Adipose tissue (tissue), 3 donors: Measurements from ENCODE around the gene SYT8. TPM values are rescaled to one million over a fixed set of nuclear protein-coding genes. Genes with fewer than 3 reads are reported as not detected.
A peak's percentile ranks its signal among the peaks of the same experiment; 100 is the strongest.

Source experiments
- H3K27ac ChIP-seq: one replicate; pipeline ENCODE4 v1.5.1; 2013; ENCODE audit warnings: low read depth, low read length
- WGBS, 3 donors: extraction: QIAGEN DNeasy Blood & Tissue Kit; methylation state at CpG; one replicate each; pipeline ENCODE4 v1.1.7; 2013; 5-methylcytosine and 5-hydroxymethylcytosine counted together
- polyA plus RNA-seq, 3 donors: library from polyadenylated mRNA; stranded (reverse); fragments of 200-250 nt; gene quantifications; one replicate each; pipeline ENCODE4 v1.2.3, GENCODE V29; 2013
- donor health status: healthy with polysubstance abuse.
- donor health status: Bipolar disorder and iron deficiency.
- donor health status: healthy.

SYT8 gene
- polyA plus RNA-seq, 3 donors: 0.31 to 7.6 TPM; not detected in 1

DNA sequence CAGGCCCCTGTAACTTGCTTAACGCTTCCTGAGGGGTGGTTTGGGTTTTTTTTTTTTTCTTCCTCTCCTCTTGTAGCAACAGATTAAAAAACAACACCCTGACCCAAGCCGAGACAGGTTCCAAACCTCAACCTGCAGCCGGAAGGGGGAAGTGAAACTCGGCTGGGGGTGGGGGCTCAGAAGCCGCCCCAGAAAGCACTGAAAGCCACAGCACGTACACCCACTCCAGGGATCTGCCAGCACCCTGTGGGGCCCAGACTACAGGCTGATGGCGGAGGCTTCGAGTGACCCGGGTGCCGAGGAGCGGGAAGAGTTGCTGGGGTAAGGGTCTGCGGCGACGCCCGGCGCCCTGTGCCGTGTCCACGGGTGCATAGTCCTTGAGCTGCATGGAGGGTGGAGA, 18.1 kb downstream of the SYT8 start, which contains the start of gene LSP1:
Gene LSP1 (plus strand): TSS at position 208 of the 400 bp plus-strand sequence. CDS start 61 bp downstream, at position 269.
- WGBS, 3 donors: 46 to 84% (median 63%) methylated on average over 18 of the region's 18 CpGs
- peak within 1 kb of the TSS; percentile 49 for H3K27ac ChIP-seq

DNA sequence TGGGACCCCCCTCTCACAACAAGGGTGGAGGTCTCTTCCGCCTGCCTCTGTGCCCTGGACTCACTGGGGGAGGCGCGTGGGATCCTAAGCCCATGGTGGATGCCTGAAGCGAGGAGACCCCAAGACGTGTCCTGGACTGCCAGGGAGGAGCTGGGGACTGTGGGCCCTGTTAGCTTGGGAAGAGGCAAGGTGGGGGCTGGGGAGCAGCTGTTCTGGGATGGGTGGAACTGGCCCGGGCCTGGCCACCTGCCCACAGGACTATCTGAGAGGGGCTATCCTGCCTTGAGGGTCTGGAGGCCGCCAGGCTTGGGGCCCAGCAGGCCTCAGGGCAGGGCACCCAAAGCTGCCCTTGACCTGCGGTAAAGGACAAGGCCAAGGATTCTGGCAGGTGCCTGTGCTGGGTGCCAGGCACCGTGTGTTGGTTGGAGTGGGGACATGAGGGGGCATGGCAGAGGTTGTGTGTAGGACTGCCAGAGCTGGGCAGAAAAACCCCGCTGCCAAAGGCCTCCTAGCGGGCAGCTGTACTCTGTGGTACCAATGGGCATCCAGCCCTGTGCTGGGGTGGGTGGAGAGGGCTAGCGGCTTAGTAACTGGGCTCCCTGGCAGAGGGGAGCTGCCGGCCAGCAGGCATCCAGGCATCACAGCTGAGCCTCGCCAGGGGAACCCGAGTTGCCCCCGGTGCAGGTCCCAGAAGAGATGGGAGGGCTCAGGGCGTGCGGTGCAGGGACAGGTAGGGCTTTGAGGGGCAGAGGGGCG, 18.8 kb downstream of the SYT8 start:
- no peak overlapping the region for H3K27ac ChIP-seq
- WGBS, 3 donors: 77 to 83% (median 81%) methylated on average over 19 of the region's 19 CpGs

DNA sequence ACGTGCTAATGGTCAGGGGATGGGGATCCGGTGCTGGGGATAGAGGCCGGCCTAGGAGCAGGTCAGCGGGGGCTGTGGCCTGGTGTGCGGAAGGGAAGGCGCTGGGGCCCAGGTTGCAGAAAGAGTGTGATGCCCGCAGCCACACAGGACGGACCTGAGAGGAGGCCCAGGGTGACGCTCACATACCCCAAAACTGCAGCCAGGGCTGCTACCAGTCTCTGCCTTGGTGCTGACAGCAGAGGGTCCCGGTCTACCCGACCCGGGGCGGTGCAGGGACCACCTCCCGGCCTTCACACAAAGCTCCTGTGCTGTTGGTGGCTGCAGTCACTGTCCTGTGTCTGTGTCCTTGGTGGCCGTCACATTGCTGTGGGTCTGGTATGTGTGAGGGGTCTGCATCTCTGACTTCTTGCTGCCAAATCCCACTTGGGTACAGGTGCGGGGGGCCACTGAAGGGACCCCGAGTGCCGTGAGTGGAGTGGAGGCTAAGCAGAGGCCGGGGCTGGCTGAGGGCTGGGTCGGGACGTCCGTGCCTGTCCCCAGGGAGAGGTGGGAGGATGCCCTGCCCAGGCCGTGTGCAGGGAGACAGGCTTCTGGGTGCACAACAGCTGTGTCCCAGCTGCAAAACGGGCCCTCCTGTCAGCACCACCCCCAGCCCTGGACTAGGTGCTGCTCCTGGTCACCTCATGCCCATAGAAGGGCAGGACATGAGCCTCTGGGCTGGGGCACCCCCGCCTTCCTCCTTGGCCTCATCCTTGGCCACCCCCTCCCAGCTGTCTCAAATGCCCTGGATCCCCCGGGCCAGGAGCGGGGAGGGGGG, 19.6 kb downstream of the SYT8 start:
- 75 to 86% (median 79%) methylated on average over 27 of the region's 27 CpGs for WGBS, 3 donors

DNA sequence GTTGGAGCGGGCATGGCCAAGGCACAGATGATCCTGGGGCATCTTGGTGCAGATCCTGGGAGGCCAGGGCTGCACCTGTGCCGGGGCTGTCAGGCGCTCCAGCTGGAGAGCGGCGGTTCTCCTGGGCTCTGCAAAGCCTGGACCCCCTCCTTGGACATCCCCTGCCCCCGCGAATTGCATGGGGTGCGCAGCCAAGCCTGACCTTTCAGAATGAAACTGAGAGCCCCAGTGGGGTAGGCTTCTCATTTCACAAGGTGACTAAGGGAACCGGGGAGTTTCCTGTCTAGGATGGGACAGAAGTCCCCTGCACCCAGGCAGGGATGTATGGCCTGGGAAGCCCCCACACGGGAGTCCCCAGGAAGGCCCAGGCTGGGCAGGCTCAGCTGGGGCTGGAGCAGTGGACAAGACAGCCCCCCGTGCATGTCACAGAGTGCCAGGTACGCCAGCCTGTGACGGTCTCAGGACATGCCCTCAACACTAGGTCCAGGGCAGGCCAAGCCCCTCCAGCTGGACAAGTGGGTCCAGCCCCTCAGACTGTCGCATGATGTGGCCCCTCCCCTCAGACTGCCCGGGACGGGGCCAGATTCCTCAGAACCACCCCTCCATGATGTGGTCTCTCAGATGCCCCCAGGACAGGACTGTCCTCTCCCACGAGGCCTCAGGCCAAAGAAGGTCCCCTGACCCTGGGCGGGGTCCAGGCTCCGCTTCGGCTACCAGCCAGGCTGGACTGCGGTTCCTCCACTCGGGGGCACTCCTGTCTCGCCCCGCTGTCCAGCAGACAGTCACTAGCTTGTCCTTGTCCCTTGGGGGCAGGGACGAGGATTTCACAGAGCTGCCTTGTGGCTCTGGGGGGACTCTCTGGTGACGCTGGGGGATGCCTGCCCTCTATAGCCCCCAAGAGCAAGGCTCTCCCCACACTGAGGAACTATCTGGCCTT, 20.4 kb downstream of the SYT8 start:
- H3K27ac ChIP-seq: no peak overlapping the region
- WGBS, 3 donors: 71 to 84% (median 74%) methylated on average over 25 to 26 of the region's 26 CpGs

More for the DNA sequence above, 19.6 kb downstream of the SYT8 start:
- H3K27ac ChIP-seq: no peak overlapping the region

DNA sequence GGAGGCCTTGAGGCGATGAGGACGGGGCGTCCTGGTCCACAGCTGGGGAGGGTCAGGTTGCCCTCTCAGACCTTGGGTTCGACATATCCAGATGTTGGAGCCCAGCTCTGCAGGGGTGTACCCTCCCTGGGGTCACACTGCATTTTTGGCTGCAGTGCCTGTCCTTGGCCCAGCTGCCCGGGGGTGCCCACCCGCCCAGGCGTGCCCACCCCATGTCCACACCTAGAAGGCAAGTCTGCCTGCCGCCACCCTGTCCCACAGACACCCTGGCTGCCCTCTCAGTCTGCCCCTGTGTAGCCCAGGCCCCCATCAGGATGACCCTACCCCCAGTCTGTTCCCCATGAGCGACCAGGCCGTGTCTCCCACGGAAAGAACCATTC, 21.1 kb downstream of the SYT8 start:
- 92 to 95% (median 94%) methylated on average over 8 to 11 of the region's 11 CpGs for WGBS, 3 donors
- no peak overlapping the region for H3K27ac ChIP-seq

DNA sequence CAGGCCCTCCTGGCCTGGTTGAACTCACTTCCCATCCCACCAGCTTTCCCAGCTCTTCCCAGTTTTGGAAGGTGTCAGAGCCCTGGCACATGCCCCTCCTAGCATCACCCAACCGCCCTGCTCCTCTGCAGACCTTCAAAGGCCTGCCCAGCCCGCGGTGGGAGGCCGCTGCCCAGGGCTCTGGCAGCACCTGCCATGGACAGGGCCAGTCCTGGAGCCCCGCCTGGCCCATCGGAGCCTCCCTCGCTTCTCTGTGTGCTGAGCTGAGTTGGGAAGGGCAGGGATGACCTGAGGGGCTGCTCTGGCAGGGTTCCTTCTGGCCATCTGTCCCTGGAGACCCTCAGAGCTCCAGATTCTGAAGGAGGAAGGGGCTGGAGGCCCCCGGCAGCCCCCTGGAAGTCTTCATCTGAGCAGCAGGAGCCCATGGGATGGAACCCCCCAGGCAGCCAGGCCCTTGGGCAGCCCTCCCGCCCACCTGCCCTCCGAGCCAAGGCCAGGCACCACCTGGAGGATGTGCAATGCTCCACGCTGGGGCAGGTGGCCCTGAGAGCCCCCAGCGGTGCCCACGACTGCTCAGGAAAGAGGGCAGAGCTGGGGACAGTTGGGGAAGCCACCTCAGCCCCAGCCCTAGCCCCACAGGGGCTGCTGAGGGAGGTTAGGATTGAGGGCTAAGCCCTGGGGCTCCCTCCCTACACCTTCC, 21.7 kb downstream of the SYT8 start:
- 89 to 95% (median 91%) methylated on average over 13 of the region's 13 CpGs for WGBS, 3 donors
- H3K27ac ChIP-seq: no peak overlapping the region

DNA sequence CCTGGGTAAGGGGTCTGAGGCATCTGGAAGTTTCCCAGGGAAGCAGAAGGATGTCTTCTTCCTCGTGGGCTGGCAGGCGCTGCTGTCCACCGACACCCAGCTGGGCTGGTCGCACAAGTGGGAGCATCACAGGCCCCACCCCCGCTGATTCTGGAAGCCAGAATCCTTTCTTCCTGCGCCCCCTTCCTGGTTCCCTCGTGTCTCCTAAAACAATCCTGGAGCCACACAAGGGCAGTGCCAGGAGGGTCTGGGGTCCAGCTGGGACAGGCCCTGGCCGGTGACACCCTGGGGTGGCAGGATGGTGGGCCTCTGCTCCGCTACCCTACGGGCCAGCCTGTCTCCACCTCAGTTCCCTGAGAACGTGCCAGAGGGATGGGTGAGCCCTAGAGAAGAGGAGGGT, 22.3 kb downstream of the SYT8 start:
- 75 to 91% (median 77%) methylated on average over 11 of the region's 11 CpGs for WGBS, 3 donors

DNA sequence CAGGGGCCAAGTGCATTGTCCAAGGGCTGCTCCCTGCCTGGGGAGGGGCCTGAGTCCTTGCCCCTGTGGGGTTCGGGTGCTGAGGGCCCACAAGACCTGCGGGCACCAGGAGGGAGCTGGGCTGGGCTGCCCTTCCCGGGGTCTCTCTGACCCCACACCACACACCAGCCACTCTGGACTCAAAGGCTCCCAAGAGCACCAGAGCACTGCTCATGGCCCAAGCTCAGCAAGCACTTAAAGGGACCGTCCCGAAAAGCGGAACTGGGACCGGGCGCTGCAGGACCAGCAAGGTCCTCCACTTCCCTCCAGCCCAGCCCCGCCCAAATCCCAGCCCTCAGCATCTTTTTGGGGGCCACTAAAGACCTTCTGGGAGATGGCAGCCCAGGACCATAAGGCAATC, 23.4 kb downstream of the SYT8 start:
- 79 to 94% (median 82%) methylated on average over 9 of the region's 9 CpGs for WGBS, 3 donors
- H3K27ac ChIP-seq: no peak overlapping the region

More for the DNA sequence above, 22.3 kb downstream of the SYT8 start:
- no peak overlapping the region for H3K27ac ChIP-seq

DNA sequence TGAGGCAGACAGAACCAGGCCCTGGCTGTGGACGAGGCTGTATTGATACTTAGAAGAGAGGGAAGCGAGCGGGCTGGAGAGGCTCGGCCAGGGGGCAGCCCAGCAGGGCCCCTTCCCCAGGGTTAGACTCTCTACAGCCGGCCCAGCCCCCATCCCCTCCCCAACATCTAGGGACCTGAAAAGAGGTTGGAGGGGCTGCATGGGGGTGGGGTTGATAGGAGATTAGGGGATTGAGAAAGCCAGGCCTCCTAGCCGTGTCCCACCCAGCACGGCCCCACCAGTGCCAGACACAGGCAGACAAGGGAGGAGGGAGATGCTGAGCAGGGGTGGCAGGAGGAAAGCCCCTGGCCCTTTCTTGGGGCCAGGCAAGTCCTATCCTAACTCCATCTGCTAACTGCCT, 23.8 kb downstream of the SYT8 start:
- WGBS, 3 donors: 79 to 92% (median 92%) methylated on average over 7 of the region's 7 CpGs
- H3K27ac ChIP-seq: no peak overlapping the region

DNA sequence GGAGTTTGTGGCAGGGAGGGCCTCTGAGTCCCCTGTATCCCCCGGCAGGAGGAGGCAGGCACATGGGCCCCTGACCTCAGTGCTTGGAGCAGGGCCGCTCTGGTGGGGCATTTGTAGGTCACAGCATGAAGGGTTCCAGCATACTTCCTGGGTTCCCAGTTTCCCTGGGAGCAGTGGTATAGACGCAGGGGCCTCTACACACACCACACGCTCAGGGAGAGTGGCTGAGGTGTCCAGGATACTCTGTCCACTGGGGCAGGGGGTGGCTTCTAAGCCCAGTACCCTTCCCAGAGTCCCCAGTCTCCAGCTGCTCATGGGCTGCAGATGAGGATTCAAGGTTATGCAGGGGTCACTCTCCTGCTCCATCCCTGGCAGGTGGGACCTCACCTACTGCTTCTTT, 24.2 kb downstream of the SYT8 start:
- no peak overlapping the region for H3K27ac ChIP-seq
- WGBS, 3 donors: 83 to 92% (median 91%) methylated on average over 4 of the region's 4 CpGs

DNA sequence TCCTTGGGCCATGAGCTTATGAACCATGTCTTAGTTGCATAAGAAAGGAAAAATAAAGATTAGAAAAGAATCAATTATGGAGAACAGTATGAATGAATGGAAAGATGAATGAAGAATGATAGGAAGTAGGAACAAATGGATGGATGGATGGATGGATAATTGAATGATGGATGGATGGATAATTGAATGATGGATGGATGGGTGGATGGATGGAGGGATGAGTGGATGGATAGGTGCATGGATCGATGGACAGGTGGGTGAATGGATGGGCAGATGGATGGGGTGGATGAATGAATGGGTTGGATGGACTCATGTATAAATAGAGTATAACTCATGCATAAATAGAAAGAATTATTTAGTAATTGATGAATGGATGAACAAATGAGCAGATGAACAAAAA, 25.3 kb downstream of the SYT8 start:
- no peak overlapping the region for H3K27ac ChIP-seq
- 93 to 96% (median 94%) methylated on average over 1 of the region's 1 CpG for WGBS, 3 donors

DNA sequence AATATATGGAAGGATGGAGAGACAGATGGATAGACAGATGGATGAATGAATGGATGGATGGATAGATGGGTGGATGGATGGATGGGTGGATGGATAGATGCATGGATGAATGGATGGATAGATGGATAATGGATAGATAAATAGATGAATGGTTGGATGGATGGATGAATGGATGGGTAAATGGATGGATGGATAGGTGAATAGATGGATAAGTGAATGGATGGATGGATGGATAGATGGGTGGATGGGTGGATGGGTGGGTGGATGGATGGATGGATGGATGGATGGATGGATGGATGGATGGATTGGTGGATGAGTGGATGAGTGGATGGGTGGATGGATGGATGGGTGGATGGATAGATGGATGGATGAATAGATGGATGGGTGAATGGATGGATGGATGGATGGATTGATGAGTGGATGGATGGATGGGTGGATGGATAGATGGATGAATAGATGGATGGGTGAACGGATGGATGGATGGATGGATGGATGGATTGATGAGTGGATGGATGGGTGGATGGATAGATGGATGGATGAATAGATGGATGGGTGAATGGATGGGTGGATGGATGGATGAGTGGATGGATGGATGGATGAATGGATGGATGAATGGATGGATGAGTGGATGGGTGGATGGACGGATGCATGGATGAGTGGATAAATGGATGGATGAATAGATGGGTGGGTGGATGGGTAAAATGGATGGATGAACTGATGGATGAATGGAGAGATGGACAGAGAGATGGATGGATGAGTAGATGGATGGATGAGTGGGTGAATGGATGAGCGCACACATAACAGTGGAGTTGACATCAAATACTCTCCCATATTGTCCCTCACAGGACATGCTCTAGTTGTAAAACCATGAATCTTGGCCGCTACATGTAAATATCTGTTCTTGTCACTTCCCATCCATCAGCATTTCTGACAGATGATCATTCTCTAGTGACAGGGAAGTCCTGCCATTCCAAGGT, 26.9 kb downstream of the SYT8 start:
- H3K27ac ChIP-seq: no peak overlapping the region
- 89 to 97% (median 96%) methylated on average over 4 of the region's 4 CpGs for WGBS, 3 donors

DNA sequence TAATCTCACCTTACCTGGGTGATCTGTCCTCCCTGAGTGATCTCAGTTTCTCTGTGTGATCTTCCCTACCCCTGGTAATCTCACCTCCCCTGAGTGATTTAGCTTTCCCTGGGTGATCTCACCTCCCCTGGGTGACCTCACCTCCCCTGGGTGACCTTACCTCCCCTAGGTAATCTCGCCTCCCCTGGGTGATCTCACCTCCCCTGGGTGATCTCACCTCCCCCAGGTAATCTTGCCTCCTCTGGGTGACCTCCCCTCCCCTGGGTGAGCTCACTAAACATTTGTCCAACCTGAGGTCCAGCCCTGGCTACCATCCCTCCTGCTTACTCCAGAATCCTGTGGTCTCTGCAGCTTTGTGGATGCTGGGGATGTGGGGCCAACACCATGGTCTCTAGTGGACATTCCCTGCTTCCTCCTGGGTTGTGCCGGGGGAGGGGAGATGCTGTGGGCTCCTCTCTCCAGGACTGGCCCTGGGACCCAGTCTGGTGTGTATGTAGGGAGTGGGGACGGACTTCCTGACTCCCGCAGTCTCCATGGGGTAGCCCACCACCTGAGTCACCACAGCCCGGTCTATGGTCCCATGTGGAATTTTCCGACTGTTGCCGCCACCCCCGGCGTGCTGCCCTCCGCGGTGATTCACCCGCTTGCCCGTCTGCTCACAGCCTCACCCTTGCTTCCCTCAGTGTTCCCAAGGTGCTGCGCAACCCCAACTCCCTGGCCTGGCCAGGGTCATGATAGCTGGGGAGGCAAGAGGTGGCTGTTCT, 28.0 kb downstream of the SYT8 start:
- 77 to 90% (median 79%) methylated on average over 13 to 14 of the region's 14 CpGs for WGBS, 3 donors
- H3K27ac ChIP-seq: no peak overlapping the region

DNA sequence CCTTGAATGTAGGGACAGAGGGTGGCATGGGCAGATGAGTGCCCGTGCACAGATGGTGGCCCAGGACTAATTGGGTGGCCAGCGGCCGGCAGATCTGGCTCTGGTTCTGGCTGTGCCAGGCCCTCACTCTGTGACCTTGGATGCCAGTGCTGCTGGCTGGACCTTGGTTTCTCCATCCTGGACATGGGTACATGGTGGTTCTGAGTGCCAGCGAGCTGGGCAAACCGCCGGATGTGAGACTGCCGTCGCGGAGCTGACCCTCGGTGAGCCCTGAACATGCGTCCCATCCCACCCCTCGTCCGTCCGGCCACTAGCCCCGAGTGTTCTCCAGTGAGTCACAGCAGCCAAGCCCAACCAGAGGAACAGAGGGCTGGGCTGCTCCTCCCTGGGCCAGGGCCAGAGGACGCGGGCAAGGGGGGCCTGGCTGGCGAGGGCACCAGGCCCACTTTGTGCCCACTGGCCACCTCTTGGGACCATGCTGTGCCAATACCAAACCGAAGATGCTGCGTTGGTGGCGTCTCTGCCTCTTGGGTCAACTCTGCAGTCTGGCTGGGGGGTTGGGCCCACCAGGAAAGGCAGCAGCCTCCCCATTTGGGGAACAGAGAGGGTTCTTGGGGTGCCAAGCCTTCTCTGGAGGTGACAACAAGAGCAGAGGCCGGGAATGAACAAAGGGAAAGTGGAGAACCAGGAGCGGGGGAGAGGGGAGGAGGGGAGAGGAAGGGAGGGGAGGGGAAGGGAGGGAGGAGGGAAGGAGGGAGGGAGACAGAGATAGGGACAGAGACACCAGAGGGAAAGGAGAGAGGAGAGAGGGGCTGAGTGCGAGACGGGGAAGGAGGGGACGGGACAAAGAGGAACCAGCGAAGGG, 28.8 kb downstream of the SYT8 start:
- 24 to 31% (median 26%) methylated on average over 27 of the region's 27 CpGs for WGBS, 3 donors
- no peak overlapping the region for H3K27ac ChIP-seq

DNA sequence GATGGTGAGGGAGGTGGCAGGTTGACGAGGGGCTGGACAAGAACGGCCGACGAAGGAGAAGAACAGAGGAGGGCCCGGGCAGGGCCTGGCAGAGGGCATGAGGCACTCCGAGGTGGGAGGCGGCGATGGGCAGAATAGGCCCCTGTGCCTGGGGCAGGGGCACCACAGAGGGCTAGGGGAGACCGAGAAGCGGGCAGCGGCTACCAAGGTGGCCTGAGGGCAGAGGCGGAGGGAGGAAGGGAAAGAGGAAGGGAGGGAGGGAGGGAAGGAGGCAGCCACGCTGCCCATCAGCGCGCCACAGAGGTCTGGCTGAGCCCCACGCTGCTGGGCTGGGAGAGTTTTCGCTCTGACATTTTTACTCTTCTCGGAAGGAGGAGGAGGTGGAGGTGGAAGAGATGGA, 29.4 kb downstream of the SYT8 start:
- H3K27ac ChIP-seq: no peak overlapping the region
- 38 to 63% (median 51%) methylated on average over 18 of the region's 18 CpGs for WGBS, 3 donors
